ELR (cell line): Measurements from ENCODE around the gene IL18BP.

ENCODE experiments used
- DNase-seq: peaks from one replicate; pipeline ENCODE4 v3.0.0-alpha.2; 2015; ENCODE audit warnings: low read depth

Gene IL18BP

DNA sequence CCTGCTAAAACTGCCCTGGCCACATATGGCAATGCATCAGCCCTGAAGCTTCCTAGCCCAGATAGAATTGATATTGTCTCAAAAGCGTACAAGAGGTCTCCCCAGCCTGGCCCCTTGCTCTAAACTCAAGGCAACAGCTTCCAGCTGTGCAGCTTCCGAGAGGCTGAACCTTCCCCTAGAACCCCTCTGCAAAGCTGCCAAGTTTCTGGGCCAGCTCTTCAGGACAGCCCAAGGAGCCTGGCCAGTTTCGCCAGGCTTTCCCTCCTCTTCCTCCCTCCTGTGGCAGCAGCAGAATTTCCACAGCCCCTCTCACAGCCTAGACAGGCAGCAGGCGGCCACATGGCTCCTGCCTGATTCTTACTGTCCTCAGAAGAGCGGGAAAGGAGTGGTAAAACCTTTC is 47.1 kb downstream of the IL18BP start:
- no peak for DNase-seq

DNA sequence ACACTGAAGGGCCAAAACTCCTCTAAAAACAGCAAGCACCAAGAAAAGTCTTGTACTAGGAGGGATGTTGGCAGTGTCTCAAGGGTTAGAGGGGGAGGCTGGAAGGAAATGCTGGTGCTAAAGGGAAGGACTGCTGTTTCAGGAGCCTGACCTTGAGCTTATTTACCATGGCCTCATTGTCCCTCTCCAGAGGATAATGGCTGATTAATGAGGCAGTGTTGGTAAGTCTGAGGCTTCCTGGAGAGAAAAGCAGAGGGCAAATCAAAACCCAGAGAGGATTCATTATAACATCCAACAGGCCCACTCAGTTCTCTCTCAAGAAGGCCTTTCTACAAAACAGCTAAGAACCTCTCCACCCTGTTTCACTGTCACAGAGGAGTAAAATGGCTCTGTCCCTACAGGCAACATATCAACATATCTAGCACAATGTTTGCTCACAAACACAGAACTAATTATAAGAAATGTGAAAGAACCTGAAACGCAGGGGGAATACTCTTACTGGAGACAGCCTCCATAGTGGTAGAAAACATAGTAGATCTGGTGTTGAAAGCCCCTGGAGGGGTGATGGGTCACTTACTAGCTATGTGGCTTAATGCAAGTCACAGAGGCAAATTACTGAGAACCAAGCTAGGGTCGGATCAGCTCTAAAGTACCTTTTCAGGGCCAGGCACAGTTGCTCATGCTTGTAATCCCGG is 50.2 kb downstream of the IL18BP start:
- no peak for DNase-seq
